ENCODE measurements around the gene BCL2L13.

GRCh38 chr22:17647991-17648390, 9.4 kb downstream of the BCL2L13 start:
- TF ChIP-seq CTCF (conservative IDR thresholded peaks at IDR 0.05; ENCODE audit: low read depth, low read length) (no peak), EZH2 (IDR thresholded peaks at IDR 0.05; ENCODE audit: borderline replicate concordance, low read depth, low read length, poor library complexity, severe bottlenecking) (no peak)
